Activated CD4-positive, alpha-beta T cell treated with anti-CD3 and anti-CD28 coated beads for 4 hours (primary cell): ENCODE data around the gene OPCML.

Source experiments
- DNase-seq, 2 donors: peaks; one replicate each; pipeline ENCODE4 v3.0.0-alpha.2; 2020

OPCML gene

DNA sequence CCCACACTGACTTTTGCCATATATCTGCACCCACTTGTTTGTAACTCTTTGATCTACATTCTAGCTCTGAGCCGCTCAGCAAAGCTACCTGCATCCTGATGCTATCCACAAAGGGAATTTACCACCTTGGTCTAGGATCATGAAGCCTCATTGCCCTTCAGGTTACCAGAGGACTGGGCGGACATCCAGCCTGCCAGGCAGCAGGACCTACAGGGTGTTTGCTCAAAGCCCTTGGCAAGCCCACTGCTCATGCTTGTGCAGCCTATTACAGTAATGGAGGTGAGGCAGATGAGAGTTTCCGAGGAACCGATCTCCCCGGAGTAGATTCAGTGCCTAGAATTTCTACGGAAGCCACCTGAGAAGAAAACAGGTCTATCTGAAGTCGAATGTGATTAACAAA is 417.2 kb downstream of the OPCML start:
- no peak for DNase-seq

DNA sequence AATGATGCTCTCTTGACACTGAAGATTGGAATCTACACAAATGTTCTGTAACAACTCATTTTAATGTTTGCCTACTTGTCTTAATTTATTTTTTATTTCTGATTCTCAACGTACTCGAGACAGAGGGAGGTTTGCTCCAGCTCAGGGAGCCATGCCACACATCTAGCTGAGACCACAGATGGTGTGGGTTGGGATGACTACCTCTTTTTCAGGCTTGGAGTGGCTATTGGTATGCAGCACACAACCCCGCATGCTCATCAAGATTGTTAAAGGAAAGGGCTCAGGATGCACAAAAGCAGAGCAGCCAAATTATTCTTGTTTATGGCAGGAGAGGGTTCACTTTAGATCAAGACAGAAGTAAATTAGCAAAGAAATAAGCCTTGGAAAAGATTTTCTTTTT is 424.5 kb downstream of the OPCML start:
- DNase-seq = no peak

DNA sequence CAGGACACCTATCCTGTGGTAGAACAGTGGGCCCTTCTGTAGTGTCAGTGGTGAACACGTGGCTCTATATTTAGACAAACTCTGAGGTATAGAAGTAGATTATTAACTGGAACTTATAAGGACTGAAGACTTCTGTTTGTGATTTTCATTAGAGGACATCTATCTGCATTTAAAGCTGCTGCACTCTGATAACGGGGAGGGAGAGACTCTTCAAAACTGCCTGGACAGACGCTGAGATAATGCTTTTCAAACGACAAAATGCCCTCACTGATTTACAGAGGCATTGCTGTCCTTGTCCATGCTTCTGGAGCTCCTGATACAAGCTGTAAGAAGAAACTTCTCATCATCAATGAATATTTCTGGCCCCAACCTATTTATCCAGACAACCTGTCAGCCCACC is 425.2 kb downstream of the OPCML start:
- no peak for DNase-seq

DNA sequence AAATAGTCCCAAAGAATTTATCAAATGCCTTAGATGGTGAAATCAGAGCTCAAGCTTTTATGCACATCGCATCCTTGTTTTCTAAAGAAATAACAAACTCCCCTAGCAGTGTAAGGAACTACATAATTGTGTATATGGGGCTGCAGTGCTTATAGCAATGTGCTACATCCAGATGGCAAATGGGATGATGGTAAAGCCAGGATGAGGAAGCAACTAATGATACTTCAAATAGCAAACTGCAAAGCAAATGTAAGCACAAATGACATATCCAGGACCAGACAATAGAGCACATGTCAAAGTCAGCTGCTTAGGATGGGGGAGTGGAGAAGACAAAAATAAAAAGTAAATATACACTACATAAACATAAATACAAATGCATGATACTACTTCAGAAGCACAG is 425.9 kb downstream of the OPCML start:
- no peak for DNase-seq

- DNase-seq = no peak
Measured at GRCh38 chr11:133104009-133104744, 428.1 kb downstream of the OPCML start.

DNA sequence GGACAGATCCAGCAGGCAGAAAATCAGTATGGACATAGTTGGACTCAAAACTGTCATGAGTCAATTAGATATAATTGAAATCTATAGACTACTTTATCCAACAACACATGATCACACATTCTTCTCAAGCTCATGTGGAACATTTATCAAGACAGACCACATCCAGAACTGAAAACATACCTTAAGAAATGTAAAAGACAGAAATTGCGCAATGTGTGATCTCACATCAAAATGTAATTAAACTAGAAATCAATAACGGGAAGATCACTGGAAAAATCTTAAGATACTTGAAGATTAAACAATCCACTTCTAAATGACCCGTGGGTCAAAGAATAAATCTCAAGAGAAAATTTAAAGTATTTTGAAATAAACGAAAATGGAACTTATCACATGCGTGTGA is 435.3 kb downstream of the OPCML start:
- DNase-seq = no peak

DNA sequence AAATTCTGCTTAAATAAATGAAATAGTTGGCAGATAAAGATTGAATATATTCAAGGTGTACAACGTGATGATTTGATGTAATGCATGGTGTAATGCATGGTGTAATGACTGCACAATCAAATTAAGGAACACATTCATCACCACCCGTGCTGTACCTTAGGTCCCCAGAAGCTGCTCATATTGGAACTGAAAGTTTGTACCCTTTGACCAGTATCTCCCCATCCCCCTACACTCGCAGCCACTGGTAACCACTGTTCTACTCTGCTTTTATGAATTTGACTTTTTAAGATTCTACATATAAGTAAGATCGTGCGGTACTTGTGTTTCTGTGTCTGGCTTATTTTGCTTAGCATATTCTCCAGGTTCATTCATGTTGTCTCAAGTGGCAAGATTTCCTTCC is 445.8 kb downstream of the OPCML start:
- no peak for DNase-seq

GRCh38 chr11:133082841-133083488 is 449.3 kb downstream of the OPCML start:
- DNase-seq = peak in 1 of 2 donors; percentile 4

DNA sequence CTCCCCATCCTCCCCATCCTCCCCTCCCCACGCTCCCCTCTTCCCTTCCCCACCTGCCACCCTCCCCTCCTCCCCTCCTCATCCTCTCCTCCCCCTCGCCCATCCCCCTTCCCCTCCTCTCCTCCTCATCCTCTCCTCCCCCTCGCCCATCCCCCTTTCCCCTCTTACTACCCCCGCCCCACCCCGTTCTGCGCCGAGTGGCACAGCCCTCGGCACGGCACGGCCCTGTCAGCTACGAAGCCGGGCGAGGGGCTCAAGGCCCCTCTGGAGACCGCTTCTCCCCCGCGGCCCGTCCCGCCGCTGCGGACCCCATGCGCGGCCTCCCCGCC is 449.9 kb downstream of the OPCML start:
- DNase-seq = peak in 1 of 2 donors; percentile 22

GRCh38 chr11:133081730-133082452 is 450.4 kb downstream of the OPCML start:
- DNase-seq = no peak

DNA sequence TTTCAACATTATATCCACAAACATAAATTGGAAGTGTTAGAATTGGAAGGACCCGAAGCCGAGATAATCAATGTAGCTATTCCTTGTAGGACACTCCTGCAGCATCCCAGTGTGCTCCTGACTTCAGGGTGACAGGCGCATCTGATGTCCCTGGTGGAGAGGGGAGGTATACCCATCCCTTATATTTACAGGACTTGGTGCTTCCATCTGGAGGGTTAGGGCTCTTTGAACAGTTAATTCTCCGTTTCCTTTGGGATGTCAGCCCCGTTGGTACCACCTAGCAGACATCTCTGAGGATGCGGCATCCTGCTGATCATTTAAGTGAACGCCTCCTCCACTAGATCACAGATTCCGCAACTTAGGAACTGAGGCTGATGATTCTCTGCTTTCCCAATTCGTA is 451.3 kb downstream of the OPCML start:
- DNase-seq = no peak

DNA sequence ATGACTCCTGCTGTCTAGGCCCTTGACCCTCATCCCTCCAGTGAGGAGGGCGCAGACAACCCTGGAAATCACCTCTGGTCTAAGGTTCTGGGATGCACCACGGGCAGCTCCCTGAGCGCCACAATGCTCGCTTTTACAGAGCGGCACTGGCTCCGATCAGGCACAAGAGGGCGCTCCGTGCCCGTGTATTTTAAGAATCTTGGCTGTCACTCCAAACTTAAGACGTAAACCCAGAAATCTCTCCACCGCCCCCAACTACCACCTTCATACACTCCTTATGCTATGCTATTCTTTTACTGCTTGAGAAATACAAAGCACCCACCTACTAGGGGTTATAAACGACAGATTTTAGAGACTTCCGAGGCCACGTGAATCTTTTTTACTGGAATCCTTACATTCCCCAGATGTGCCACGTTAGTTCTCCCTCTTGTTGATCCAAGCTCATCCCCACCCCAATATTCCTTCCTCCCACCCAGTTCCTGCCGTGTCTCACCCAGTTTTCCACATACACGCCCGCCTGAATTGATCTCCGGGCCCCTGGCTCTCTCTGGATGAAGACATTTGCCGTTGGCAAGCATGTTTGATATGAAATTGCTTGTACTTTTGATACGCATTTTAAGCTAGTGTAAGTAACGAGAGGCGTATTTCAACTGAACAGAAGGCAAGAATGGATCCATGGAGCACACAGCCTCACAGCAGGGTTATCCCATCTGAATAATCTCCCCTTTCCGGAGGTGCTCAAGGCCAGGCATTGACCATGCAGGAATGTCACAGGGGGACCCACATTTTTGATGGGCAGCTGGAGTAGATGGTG is 453.5 kb downstream of the OPCML start:
- DNase-seq = no peak

DNA sequence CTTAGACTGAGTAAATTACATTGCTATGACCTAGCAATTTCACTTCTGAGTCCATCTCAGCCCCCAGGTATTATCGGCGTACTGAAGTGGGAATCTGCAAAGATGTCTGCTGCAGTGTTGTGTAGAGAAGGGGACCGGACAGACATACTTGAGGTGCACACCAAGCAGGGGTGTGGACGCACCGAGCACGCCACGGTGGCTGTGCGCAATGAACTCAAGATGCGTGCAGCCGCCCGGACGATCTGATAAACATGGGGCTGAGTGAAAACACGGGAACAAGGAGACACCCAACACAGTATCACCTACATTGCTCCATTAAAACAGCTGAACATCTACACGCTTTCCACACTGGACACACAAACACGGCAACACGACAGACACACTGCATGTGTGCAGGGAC is 454.3 kb downstream of the OPCML start:
- no peak for DNase-seq

- no peak for DNase-seq
Measured at GRCh38 chr11:133075351-133075750, 456.9 kb downstream of the OPCML start.

GRCh38 chr11:133072858-133073582 is 459.3 kb downstream of the OPCML start:
- no peak for DNase-seq

- no peak for DNase-seq
Measured at GRCh38 chr11:133072378-133072777, 459.9 kb downstream of the OPCML start.

- no peak for DNase-seq
Measured at GRCh38 chr11:133070791-133071190, 461.5 kb downstream of the OPCML start.

GRCh38 chr11:133070021-133070713 is 462.1 kb downstream of the OPCML start:
- DNase-seq = no peak

GRCh38 chr11:133065847-133066485 is 466.3 kb downstream of the OPCML start:
- no peak for DNase-seq

GRCh38 chr11:133064961-133065360 is 467.3 kb downstream of the OPCML start:
- no peak for DNase-seq

DNA sequence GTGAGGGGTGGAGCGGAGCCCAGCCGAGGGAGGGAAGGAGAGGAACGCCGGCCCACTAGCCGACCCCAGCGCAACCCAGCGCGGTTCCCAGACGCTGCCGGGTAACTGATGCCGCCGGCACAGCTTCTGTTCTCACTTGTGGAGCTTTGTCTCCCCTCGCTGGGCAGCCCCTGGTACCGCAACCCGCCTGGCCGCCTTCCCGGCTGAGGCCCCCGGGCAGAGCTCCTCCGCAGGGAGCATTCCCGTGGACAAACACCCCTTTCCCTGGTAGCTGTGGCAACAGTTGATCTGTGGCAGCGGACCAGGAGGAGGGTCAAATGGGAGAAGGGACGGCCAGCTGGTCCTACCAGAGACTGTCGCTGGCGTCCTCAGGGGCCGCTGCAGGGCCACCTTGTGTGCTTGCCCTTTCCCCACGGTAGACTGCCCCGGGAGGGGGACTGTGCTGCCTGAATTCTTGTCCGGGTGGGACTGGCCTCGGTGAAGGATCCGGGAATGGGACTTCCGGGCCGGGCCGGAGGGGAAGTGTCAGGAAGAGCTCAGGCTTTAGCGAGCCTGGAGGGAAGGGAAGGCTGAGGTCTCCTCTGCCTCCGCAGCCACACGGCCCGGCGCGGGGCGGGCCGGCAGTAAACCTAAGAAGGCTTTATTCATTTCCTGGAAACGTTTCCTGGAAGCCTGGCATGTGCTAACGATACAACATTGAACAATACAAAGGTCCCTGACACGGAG is 468.0 kb downstream of the OPCML start:
- DNase-seq = no peak
